ENCODE data around the gene ACP3.

- TF ChIP-seq CTCF (IDR thresholded peaks at IDR 0.05) (no peak), POLR2A (IDR thresholded peaks at IDR 0.05) (no peak)
These were observed 69.1 kb downstream of the ACP3 start for GRCh38 chr3:132386259-132386658.
